OCI-LY3 (cell line): ENCODE measurements around the gene RNF208.

ENCODE experiments used
- H2AFZ ChIP-seq: fragments of 200-600, 300-600 bp; shearing (Covaris generic); 2 replicates; pipeline ENCODE4 v1.6.0; 2014; ENCODE audit warnings: antibody characterized with exemption, low read depth, low read length
- H3K27ac ChIP-seq: fragments of 200-600, 300-600 bp; sonication (generic); 2 replicates; pipeline ENCODE4 v1.5.1; 2014; ENCODE audit warnings: mild to moderate bottlenecking, low read length, moderate library complexity, mixed read lengths
- H3K27me3 ChIP-seq: fragments of 200-600, 300-600 bp; sonication (generic); 2 replicates; pipeline ENCODE4 v1.6.1; 2014; ENCODE audit warnings: low read depth, low read length, mixed read lengths
- H3K36me3 ChIP-seq: fragments of 200-600, 300-600 bp; sonication (generic); replicated peaks from 2 replicates; pipeline ENCODE3; 2014; ENCODE audit warnings: low read depth, low read length, mixed read lengths
- H3K4me1 ChIP-seq: fragments of 300-600, 200-600 bp; sonication (generic); 2 replicates; pipeline ENCODE4 v1.6.1; 2014; ENCODE audit warnings: low read length, mixed read lengths
- H3K4me2 ChIP-seq: fragments of 200-600, 300-600 bp; sonication (generic); 2 replicates; pipeline ENCODE4 v1.6.1; 2014; ENCODE audit warnings: low read length, mixed read lengths
- H3K4me3 ChIP-seq: fragments of 300-600, 200-600 bp; sonication (generic); 2 replicates; pipeline ENCODE4 v1.5.1; 2014; ENCODE audit warnings: antibody characterized with exemption, mild to moderate bottlenecking, low read length, moderate library complexity
- H3K79me2 ChIP-seq: fragments of 300-600, 200-600 bp; shearing (Covaris generic); 2 replicates; pipeline ENCODE4 v1.6.1; 2014; ENCODE audit warnings: mild to moderate bottlenecking, low read length, mixed read lengths
- H3K9ac ChIP-seq: fragments of 300-600, 200-600 bp; shearing (Covaris generic); 2 replicates; pipeline ENCODE4 v1.6.0; 2014; ENCODE audit warnings: mild to moderate bottlenecking, low read length, moderate library complexity
- H3K9me3 ChIP-seq: fragments of 200-600, 300-600 bp; shearing (Covaris generic); 2 replicates; pipeline ENCODE4 v1.6.1; 2014; ENCODE audit warnings: low read length, mixed read lengths; ENCODE audit not compliant: insufficient read depth
- H4K20me1 ChIP-seq: fragments of 200-600, 300-600 bp; sonication (generic); 2 replicates; pipeline ENCODE4 v1.6.1; 2016; ENCODE audit warnings: low read length, mixed read lengths; ENCODE audit not compliant: insufficient read depth
- CTCF ChIP-seq: fragments of 200-600, 300-600 bp; sonication (generic); IDR thresholded peaks from 2 replicates; pipeline ENCODE4 v1.5.1; 2014; ENCODE audit warnings: antibody characterized with exemption, low read length, low read depth
- EZH2phosphoT487 ChIP-seq: fragments of 200-600 bp; shearing (Covaris generic); IDR thresholded peaks from 2 replicates; pipeline ENCODE4 v1.6.1; 2018; ENCODE audit warnings: antibody characterized with exemption, mixed run types, low read depth

Gene RNF208

GRCh38 chr9:137178201-137178938 lies 43.7 kb downstream of the RNF208 start:
- H3K4me3 ChIP-seq, result no peak overlapping the region
- H3K9ac ChIP-seq, result no peak overlapping the region
- H3K27ac ChIP-seq, result no peak overlapping the region
- H3K27me3 ChIP-seq, result no peaks in the 10 kb centered on the region
- peaks cover 33% of the 10 kb centered on the region for H3K36me3 ChIP-seq
- TF ChIP-seq CTCF (no peak), EZH2phosphoT487 (no peak)
- no peaks in the 10 kb centered on the region for H3K79me2 ChIP-seq
- peaks cover 18% of the 10 kb centered on the region for H3K4me1 ChIP-seq
- no peaks in the 10 kb centered on the region for H3K9me3 ChIP-seq
- no peak overlapping the region for H3K4me2 ChIP-seq
- H2AFZ ChIP-seq, result no peak overlapping the region
- no peaks in the 10 kb centered on the region; the same call in 1 of the 2 replicates for H4K20me1 ChIP-seq

- H3K79me2 ChIP-seq, result no peaks in the 10 kb centered on the region
- H3K9ac ChIP-seq, result no peak overlapping the region
- no peaks in the 10 kb centered on the region for H3K27me3 ChIP-seq
- H3K36me3 ChIP-seq, result peaks cover 22% of the 10 kb centered on the region
- no peaks in the 10 kb centered on the region; the same call in 1 of the 2 replicates for H4K20me1 ChIP-seq
- no peaks in the 10 kb centered on the region for H3K9me3 ChIP-seq
- no peak overlapping the region for H2AFZ ChIP-seq
- no peak overlapping the region for H3K4me2 ChIP-seq
- peaks cover 21% of the 10 kb centered on the region for H3K4me1 ChIP-seq
- no peak overlapping the region for H3K4me3 ChIP-seq
- TF ChIP-seq CTCF (peak; percentile 40), EZH2phosphoT487 (no peak)
- no peak overlapping the region for H3K27ac ChIP-seq
Observed at GRCh38 chr9:137176302-137177182, 45.5 kb downstream of the RNF208 start.

- H3K9ac ChIP-seq, result no peak overlapping the region
- H3K79me2 ChIP-seq, result no peaks in the 10 kb centered on the region
- H3K27me3 ChIP-seq, result no peaks in the 10 kb centered on the region
- H2AFZ ChIP-seq, result no peak overlapping the region
- H3K4me3 ChIP-seq, result peak overlapping the region; percentile 23; the same call in 1 of the 2 replicates
- TF ChIP-seq CTCF, result peak; percentile 58
- no peak for TF ChIP-seq EZH2phosphoT487
- no peak overlapping the region for H3K27ac ChIP-seq
- H3K4me1 ChIP-seq, result peaks cover 23% of the 10 kb centered on the region
- H3K36me3 ChIP-seq, result peaks cover 14% of the 10 kb centered on the region
- no peaks in the 10 kb centered on the region for H3K9me3 ChIP-seq
- H4K20me1 ChIP-seq, result no peaks in the 10 kb centered on the region; the same call in 1 of the 2 replicates
- H3K4me2 ChIP-seq, result peak overlapping the region; percentile 55
Observed at GRCh38 chr9:137175345-137175961, 46.6 kb downstream of the RNF208 start.
